Lower leg skin (tissue), 3 donors: Measurements from ENCODE around the gene MYB.

Experiments
- CTCF ChIP-seq, 3 donors: fragments of 450-650 bp; IDR thresholded peaks; one replicate each; pipeline ENCODE4 v1.5.1; 2016; ENCODE audit warnings: antibody characterized with exemption in 3 of 3, mild to moderate bottlenecking in 3 of 3, moderate library complexity in 2 of 3
- POLR2A ChIP-seq, 2 donors: fragments of 450-650 bp; IDR thresholded peaks; one replicate each; pipeline ENCODE4 v1.6.1; 2016 to 2017; ENCODE audit warnings: antibody characterized with exemption in 2 of 2, mild to moderate bottlenecking in 1 of 2, moderate library complexity in 1 of 2

- TF ChIP-seq POLR2A (IDR thresholded peaks at IDR 0.05) (no peak), CTCF (IDR thresholded peaks at IDR 0.05) (no peak)
Measured at GRCh38 chr6:135212935-135213334, 31.8 kb downstream of the MYB start.
